Stomach (tissue), 4 donors: ENCODE measurements around the gene TMEM245.

Source experiments
- CTCF ChIP-seq, 7 experiments: fragments of 450-650 bp in 4 of 7; fragments of 200-600 bp in 3 of 7; sonication (generic) in 3 of 7; IDR thresholded peaks; one replicate each; pipeline ENCODE4 v1.5.1; 2016 to 2019; ENCODE audit warnings: antibody characterized with exemption in 7 of 7, control low read depth in 2 of 7, mild to moderate bottlenecking in 1 of 7
- EP300 ChIP-seq: sonication (generic); formaldehyde crosslinking; IDR thresholded peaks from one replicate; pipeline ENCODE4 v1.6.1; 2017; ENCODE audit warnings: antibody characterized with exemption
- POLR2A ChIP-seq, 4 donors: fragments of 450-650 bp; IDR thresholded peaks; one replicate each; pipeline ENCODE4 v1.6.1; 2016; ENCODE audit warnings: antibody characterized with exemption in 4 of 4, control low read depth in 2 of 4, mild to moderate bottlenecking in 1 of 4, moderate library complexity in 1 of 4
- POLR2AphosphoS5 ChIP-seq, 3 donors: sonication (generic); formaldehyde crosslinking; IDR thresholded peaks; one replicate each; pipeline ENCODE4 v1.6.1; 2016; ENCODE audit warnings: antibody characterized with exemption in 3 of 3

- TF ChIP-seq POLR2A (IDR thresholded peaks at IDR 0.05) (no peak), CTCF (IDR thresholded peaks at IDR 0.05) (no peak), POLR2AphosphoS5 (IDR thresholded peaks at IDR 0.05) (no peak), EP300 (no peak)
These were observed 80.2 kb downstream of the TMEM245 start for GRCh38 chr9:109039539-109039938.
